GM21515 (cell line): ENCODE measurements around the gene CCDC6.

Experiments
- ATAC-seq: cut with Tn5 transposase; IDR thresholded peaks from one replicate; pipeline ENCODE4 v1.9.1; 2021; ENCODE audit not compliant: unreplicated experiment

CCDC6 gene

GRCh38 chr10:59907537-59907917 is 1.2 kb upstream of the CCDC6 start:
- ATAC-seq: no peak

- ATAC-seq: no peak
These were observed 482 bp downstream of the CCDC6 start for GRCh38 chr10:59905731-59906416.

- peak; percentile 45 for ATAC-seq
These were observed 1.2 kb downstream of the CCDC6 start for GRCh38 chr10:59905066-59905730.

DNA sequence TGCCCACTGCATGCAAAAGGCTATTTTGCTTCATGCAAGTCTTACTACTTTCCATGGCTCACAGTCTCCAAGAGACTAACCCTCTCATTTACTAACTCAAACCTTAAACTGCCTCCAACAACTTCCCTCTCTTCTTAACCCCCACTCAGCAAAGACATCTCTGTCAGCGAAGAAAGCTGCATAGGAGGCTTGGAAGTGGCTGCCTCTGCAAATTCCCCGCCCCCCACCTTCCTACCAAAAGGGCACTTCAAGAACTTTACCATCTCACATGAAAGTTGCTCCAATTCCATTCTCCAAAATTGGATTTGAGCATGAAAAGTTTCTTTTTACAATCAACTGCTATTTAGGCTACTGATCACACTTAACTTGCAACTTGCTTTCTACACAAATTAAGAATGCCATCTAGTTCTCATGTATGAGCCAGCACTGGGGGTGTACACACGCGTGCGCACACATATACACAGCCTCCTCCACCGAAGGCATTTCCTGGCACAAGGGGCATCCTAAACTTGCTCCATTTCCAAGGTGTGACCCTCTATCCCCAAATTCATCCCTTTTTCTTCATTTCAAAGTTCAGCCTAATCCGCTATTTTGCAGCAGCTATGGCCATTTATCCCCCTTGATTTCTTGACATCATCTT is 1.8 kb downstream of the CCDC6 start:
- no peak for ATAC-seq

DNA sequence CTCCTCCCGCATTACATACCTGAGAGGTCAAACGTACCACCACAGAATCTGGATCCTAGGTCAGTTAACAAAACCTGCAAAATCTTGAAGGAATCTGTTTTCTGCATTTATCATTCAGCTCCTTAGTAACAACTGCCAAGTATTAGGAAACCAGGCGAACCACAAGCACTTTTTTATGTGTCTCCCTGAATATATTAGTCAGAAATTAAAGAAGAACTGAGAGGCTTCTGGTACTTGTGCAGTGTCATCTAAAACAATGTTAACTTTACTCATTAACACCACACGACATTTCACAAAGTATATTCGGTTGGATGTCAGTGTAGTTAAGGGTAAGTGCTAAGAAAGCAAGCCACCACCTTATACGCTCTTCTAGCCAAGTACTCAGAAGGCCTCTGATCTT is 2.5 kb downstream of the CCDC6 start:
- no peak for ATAC-seq

DNA sequence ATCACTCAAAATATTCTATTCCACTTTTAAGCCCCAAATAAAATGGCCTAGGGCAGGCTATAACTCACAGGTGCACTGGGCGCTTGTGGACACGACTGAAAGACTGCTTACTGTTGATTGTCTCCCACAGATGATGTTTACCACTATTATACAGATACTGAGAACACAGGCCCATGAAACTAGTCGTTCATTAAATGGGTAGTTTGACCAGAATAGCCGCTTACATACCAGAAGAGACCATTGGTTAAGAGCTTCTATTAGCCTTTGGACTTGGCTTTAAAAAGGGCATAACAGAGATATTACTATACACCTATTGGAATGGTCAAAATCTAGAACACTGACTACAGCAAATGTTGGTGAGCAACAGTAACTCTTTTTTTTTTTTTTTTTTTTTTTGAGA is 4.3 kb downstream of the CCDC6 start:
- ATAC-seq: no peak

DNA sequence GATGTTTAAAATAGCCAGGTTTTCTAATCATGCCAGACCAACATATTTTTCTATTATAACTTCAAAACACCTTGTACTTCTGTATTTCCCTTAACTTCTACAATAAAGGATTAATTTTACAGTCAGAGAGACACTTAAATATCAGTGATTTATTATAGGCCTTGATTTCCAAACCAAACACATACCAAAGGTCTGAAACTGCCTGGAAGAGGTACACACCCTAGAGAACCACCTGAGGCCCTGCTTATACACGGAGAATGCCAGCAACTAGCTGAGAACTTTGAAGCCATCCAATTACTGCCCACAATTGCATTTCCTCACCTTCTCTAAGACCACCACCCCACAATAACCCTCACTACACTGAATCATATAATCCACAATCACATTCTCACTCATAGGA is 4.9 kb downstream of the CCDC6 start:
- no peak for ATAC-seq

- ATAC-seq: no peak
These were observed 6.2 kb downstream of the CCDC6 start for GRCh38 chr10:59900048-59900727.

GRCh38 chr10:59898125-59898835 is 8.1 kb downstream of the CCDC6 start:
- ATAC-seq: no peak

DNA sequence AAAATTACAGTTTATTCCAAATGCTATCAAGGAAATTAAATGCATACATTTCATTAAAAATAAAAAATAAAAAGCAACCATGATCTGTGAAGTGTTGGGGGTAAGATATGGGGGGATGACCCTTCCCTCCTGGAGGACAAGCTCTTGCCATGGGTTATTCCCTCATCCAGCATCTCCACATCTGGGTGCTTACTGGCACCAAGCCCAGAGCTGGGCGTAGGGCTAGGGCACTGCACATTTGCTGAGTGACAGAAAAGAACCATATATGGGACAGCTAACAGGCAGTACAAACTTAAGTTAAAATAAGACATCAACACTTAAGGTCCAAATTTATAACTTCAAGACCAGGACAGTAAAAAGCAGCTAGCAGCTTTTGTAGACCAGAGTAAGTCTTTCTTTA is 10.2 kb downstream of the CCDC6 start:
- ATAC-seq: no peak

GRCh38 chr10:59895629-59896116 is 10.7 kb downstream of the CCDC6 start:
- ATAC-seq: no peak

DNA sequence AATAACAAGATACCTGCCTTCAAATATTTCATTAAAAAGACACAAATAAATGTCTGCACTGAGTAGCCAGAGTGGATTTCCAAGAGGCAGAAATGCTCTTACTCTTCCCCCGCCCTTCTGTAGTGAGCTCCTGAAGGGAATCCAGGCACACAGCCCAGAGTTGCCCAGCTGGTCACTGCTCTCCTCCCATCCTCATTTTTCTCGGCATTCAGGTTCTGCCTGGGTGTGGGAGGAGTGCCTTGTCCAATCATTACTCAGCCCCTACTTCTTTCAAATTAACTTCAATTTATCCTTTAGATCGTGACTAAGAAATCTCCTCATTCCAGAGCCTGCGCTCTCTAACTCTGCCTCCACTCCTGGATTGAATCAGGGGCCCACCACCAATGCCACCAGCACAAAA is 12.2 kb downstream of the CCDC6 start:
- ATAC-seq: no peak

DNA sequence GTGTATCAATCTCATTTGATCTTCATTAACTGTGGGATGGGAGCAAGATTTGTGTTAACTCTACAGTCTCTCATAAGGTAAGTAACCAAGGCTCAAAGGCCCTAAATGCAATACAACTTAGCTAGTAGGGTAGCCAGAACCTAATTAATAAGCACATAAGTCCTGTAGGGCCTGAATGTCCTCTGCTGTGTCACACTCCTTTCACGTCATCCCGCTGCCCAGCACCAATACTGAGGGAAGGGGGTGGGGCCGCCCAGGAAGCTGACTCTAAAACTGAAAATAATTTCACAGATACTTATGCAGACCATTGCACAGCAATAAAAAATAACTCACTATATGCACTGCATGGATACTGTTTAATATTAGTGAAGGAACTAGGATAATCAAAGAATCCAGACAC is 13.7 kb downstream of the CCDC6 start:
- no peak for ATAC-seq

DNA sequence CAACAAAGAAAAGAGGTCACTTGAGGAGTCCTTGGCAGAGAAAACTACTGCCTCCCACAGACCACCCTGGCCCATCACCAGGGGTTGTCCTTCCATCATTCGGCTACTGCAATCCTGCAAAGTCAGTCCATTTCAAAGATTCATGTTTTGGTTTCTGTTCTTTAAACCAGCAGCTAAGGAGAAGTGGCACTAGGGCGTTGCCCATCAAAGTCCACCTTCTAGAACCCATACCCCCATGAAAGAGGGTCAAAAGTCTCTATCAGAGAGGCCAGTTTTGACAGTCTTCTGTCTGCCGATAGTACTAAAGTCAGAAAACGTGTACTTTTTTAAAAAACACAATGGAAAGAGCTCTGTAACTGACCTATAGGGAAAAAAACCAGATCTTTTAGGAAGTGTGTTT is 14.4 kb downstream of the CCDC6 start:
- ATAC-seq: no peak

DNA sequence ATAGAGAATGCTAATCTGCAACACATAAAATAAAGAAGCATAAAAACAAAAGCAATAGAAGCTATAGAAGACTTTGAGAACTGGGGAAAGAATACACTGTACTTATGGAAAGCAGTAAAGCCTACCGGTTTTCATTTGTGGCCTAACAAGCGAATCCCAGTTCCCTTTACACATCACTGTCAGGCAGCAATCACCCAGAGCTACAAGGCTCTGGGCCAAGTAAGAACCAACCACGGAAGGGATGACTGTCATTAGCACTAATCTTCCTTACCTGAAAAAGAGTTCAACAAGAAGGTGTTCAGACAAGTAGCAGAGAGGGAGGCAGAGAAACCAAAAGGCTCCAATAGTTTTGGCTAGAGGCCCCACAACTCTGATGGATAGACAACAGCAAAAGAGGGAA is 15.0 kb downstream of the CCDC6 start:
- peak; percentile 65 for ATAC-seq

GRCh38 chr10:59888781-59889435 is 17.4 kb downstream of the CCDC6 start:
- ATAC-seq: no peak

DNA sequence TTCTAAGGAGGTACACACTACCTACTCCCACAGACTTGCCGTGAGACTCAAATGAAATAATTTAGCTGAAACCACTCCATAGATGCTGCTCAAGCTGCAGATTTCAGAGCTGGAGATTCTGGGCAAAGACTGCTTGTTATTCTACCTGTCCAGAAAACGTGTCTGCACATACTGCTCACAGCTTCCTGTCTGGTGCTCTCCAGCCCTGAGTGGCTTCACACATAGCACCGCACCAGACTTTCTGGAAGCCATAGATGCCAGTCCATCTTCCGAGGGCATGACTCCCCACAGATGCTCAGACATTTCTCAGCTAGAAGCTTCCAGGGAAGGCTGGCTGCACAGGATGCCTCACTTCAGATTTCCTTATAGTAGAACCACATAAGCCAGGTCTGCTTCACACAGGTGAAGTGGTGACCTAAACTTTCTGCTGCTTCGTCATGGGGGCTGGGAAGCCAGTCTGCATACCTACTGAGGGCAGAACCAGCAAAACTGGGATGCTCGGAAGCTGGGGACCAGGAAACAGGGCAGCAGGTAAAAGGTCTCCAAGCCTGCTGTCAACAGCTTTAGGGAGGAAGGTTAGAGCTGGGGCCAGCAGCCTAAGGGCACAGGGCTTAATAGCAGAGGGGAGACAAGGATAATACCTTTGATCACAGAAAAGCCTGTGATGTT is 18.2 kb downstream of the CCDC6 start:
- no peak for ATAC-seq

GRCh38 chr10:59887006-59887405 is 19.4 kb downstream of the CCDC6 start:
- ATAC-seq: no peak

- peak; percentile 89 for ATAC-seq
These were observed 20.8 kb downstream of the CCDC6 start for GRCh38 chr10:59885430-59886134.
